IPS DF 6.9 (cell line): Measurements from ENCODE around the gene IGFBP3.

Source experiments
- DNase-seq: peaks from one replicate; pipeline ENCODE4 v3.0.0-alpha.2; 2013; ENCODE audit warnings: low read depth, low spot score
- H3K27ac ChIP-seq: one replicate; pipeline ENCODE4 v1.5.1; 2013; ENCODE audit warnings: low read length, control low read depth
- H3K27me3 ChIP-seq: 2 replicates; pipeline ENCODE4 v1.6.1; 2013; ENCODE audit warnings: mild to moderate bottlenecking, low read length; ENCODE audit not compliant: control insufficient read depth, insufficient read depth
- H3K36me3 ChIP-seq: 2 replicates; pipeline ENCODE4 v1.6.1; 2013; ENCODE audit warnings: low read length; ENCODE audit not compliant: control insufficient read depth, insufficient read depth
- H3K4me1 ChIP-seq: 2 replicates; pipeline ENCODE4 v1.6.1; 2013; ENCODE audit warnings: low read length; ENCODE audit not compliant: control insufficient read depth, insufficient read depth
- H3K4me3 ChIP-seq: 2 replicates; pipeline ENCODE4 v1.5.1; 2013; ENCODE audit warnings: mild to moderate bottlenecking, low read length
- H3K9me3 ChIP-seq: 2 replicates; pipeline ENCODE4 v1.6.1; 2013; ENCODE audit warnings: low read length, inconsistent platforms; ENCODE audit not compliant: control insufficient read depth, insufficient read depth
- WGBS: extraction: QIAGEN DNeasy Blood & Tissue Kit; methylation state at CpG from one replicate; pipeline ENCODE4 v1.1.7; 2013; ENCODE audit warnings: mixed read lengths, missing lambda C conversion rate; ENCODE audit not compliant: insufficient read length, insufficient coverage; 5-methylcytosine and 5-hydroxymethylcytosine counted together

The IGFBP3 gene

DNA sequence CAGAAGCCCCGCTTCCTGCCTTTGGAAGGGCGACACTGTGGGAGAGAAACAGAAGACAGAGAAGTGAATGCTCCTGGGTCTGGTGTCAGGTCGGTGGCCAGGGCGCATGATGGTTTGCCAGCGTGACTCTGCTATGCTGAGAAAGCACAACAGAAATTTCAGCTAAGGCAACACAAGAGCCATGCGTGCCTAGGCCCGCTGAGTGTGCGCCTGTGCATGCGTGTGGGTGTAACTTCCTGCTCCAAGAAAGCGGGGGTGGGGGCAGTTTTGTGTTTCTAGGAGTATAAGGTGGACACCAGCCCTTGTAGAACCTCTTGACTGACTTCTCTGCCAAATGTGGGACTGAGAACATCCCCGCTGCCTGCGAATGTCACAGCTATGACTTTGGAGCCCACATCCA, 6.2 kb downstream of the IGFBP3 start:
- no peaks in the 10 kb centered on the region; the same call in 1 of the 2 replicates for H3K4me1 ChIP-seq
- no peak overlapping the region for H3K4me3 ChIP-seq
- H3K27me3 ChIP-seq, result peaks cover 17% of the 10 kb centered on the region
- H3K9me3 ChIP-seq, result no peaks in the 10 kb centered on the region
- no peak overlapping the region for H3K27ac ChIP-seq
- DNase-seq, result no peak
- no peaks in the 10 kb centered on the region for H3K36me3 ChIP-seq
- WGBS, result no CpG with 5 or more reads among the region's 12 CpGs

DNA sequence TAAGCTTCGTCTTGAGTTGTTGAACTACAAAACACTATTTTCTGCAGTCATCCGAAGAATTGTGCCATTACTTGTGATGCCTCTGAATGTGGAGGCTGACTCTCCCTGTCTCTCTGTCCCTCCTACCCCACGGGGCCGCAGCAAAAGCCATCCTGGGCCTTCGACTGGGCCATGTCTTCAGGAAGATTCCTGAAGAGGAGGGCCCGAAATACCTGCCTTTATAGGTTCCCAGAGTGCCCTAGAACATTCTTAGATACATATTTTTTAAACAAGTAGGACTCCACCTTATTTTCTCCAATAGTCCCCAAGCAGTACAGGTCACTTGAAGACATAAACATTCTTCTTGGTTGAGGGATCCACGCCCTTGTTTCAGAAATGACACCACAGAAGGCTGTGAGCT, 8.1 kb downstream of the IGFBP3 start:
- Histone ChIP-seq H3K27me3 (peaks cover 3% of the 10 kb centered on the region; the same call in 1 of the 2 replicates), H3K9me3 (no peaks in the 10 kb centered on the region), H3K27ac (no peak overlapping the region), H3K36me3 (no peaks in the 10 kb centered on the region), H3K4me1 (no peaks in the 10 kb centered on the region), H3K4me3 (no peak overlapping the region)
- DNase-seq, result no peak
- no CpG with 5 or more reads among the region's 7 CpGs for WGBS

DNA sequence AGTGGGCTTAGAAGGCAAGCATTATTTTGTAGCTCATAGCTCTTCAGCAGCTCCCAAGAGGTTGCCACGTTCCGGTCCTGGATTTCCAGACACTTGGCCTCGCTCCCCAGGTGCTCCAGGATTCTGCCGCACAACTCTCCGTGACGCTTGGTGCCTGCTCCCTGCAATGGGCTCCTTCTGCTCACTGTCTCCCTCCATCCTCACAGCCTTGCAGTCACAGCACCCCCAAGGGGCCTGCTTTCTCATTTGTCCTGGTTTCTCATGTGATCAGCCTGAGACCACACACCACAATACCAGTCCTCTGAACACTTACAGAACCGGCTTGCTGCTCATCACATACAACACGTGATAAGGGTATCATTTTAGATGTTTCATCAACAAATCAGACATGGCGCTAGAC, 9.8 kb downstream of the IGFBP3 start:
- no peaks in the 10 kb centered on the region for H3K36me3 ChIP-seq
- H3K27me3 ChIP-seq, result no peaks in the 10 kb centered on the region
- no peaks in the 10 kb centered on the region for H3K4me1 ChIP-seq
- no peak overlapping the region for H3K27ac ChIP-seq
- no peaks in the 10 kb centered on the region for H3K9me3 ChIP-seq
- no peak for DNase-seq
- no peak overlapping the region for H3K4me3 ChIP-seq
- WGBS, result no CpG with 5 or more reads among the region's 9 CpGs

DNA sequence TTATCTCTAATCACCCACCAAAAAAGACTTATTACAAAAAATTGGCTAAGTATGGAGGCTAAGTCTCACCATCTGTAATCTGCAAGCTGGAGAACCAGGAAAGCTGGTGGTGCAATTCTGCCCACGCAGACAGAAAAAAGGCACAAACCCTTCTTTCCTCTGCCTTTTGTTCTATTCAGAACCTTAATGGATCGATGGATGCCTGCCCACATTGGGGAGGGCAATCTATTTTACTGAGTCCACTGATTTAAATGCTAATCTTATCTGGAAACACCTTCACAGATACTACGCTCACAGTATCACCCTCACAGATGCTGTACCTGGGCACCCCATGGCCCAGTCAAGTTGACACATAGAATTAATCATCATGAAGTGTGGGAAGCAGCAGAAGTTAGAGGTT, 10.2 kb downstream of the IGFBP3 start:
- no peak for DNase-seq
- no peaks in the 10 kb centered on the region for H3K4me1 ChIP-seq
- no peaks in the 10 kb centered on the region for H3K36me3 ChIP-seq
- H3K27ac ChIP-seq, result no peak overlapping the region
- WGBS, result no CpG with 5 or more reads among the region's 3 CpGs
- no peaks in the 10 kb centered on the region for H3K27me3 ChIP-seq
- H3K9me3 ChIP-seq, result no peaks in the 10 kb centered on the region
- no peak overlapping the region for H3K4me3 ChIP-seq

DNA sequence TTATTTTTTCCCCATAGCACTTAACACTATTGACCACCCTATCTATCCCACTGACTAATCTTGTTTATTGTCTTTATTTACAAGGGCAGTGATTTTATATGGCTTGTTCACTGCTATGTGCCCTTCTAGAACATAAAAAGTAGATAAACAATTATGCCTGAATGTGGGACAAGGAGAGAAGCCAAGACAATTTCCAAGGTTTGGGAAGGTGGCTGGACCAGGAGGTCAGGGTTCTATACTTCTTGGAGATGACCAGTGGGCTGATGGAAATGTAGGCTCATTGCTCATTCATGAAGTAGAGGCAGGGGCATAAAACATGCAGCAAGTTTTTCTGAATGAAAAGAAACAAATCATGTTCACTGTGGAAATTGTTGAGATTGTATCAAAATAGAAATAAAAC, 11.5 kb downstream of the IGFBP3 start:
- no peaks in the 10 kb centered on the region for H3K36me3 ChIP-seq
- no peaks in the 10 kb centered on the region for H3K4me1 ChIP-seq
- DNase-seq, result no peak
- no peak overlapping the region for H3K27ac ChIP-seq
- no peak overlapping the region for H3K4me3 ChIP-seq
- H3K27me3 ChIP-seq, result no peaks in the 10 kb centered on the region
- no peaks in the 10 kb centered on the region for H3K9me3 ChIP-seq

DNA sequence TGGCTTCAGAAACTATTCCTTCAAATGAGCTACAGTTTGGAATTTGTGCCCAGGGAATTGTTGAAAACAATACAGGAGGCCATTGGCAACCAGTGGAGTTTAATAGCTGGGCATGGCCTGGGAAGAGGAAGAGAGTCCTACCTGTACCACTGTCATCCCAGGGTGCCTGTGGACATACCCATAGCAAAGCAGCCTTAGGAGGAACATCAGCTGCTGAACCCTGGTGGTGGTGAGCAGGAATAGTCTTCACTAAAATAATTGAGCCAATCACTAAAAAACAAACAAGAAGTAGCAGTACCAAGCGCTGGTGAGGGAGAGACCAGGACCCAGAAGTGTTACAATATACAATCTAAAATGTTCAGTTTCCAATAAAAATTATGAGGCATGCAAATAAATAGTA, 18.3 kb downstream of the IGFBP3 start:
- Histone ChIP-seq H3K4me1 (no peaks in the 10 kb centered on the region), H3K4me3 (no peak overlapping the region), H3K27me3 (no peaks in the 10 kb centered on the region), H3K9me3 (no peaks in the 10 kb centered on the region), H3K27ac (no peak overlapping the region), H3K36me3 (no peaks in the 10 kb centered on the region)
- no CpG with 5 or more reads among the region's 1 CpG for WGBS
- DNase-seq, result no peak

DNA sequence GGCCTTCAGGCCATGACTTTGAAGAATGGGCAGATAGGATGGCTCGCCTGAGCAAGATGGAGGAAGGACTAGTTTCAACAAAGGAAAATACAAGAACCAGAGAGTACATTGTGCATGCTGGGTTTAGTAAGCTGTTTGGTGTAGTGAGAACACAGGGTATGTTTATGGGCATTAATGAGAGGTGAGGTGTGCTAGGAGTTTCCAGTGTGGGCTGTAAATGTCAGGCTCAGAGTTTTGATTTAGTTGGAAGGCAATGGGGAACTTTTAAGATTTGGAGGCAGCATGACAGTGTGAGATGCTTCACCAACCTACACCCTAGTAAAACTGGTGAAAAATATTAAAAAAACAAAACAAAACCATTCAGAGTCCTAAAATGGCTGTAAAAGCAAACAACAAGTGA, 19.5 kb downstream of the IGFBP3 start:
- Histone ChIP-seq H3K4me1 (no peaks in the 10 kb centered on the region), H3K27me3 (no peaks in the 10 kb centered on the region), H3K9me3 (no peaks in the 10 kb centered on the region), H3K27ac (no peak overlapping the region), H3K36me3 (no peaks in the 10 kb centered on the region), H3K4me3 (no peak overlapping the region)
- no peak for DNase-seq
- WGBS, result no CpG with 5 or more reads among the region's 1 CpG

DNA sequence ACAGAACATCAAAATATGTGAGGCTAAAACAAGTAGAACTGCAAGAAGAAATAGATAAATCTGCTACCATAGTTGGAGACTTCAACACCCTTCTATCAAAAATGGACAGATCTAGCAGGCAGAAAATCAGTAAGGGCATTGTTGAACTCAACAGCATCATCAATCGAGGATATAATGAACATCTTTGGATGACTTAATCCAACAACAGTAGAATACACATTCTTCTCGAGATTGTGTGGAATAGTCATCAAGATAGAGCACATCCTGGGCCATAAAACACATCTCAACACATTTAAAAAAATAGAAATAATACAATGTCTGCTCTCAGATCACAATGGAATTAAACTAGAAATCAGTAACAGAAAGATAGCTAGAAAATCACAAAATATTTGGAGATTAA, 22.9 kb downstream of the IGFBP3 start:
- Histone ChIP-seq H3K4me3 (no peak overlapping the region), H3K27ac (no peak overlapping the region), H3K9me3 (no peaks in the 10 kb centered on the region), H3K36me3 (no peaks in the 10 kb centered on the region), H3K4me1 (no peaks in the 10 kb centered on the region), H3K27me3 (no peaks in the 10 kb centered on the region)
- no CpG with 5 or more reads among the region's 2 CpGs for WGBS
- DNase-seq, result no peak

DNA sequence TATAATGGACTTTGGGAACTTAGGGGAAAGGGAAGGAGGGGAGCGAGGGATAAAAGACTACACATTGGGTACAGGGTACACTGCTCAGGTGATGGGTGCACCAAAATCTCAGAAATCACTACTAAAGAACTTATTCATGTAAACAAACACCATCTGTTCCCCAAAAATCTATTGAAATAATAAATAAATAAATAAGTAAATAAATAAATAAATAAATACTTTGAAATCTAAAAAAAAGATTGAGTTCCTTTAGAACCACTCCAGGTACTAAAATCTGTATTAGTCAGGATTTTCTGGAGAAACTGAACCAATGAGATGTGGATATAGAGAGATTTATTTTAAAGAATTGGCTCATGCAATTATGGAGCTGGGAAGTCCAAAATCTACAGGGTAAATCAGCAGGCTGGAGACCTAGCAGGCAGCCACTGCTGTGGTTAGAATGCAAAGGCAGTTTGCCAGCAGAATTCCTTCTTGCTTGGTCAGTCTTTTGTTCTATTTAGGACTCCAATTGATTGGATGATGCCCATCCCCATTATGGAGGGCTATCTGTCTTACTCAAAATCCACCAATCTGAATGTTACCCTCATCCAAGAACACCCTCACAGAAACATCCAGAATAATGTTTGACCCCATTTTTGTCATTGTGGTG, 23.9 kb downstream of the IGFBP3 start:
- H3K36me3 ChIP-seq, result no peaks in the 10 kb centered on the region
- H3K4me3 ChIP-seq, result no peak overlapping the region
- H3K27ac ChIP-seq, result no peak overlapping the region
- no peak for DNase-seq
- no peaks in the 10 kb centered on the region for H3K9me3 ChIP-seq
- no peaks in the 10 kb centered on the region for H3K27me3 ChIP-seq
- no CpG with 5 or more reads among the region's 1 CpG for WGBS
- H3K4me1 ChIP-seq, result no peaks in the 10 kb centered on the region

DNA sequence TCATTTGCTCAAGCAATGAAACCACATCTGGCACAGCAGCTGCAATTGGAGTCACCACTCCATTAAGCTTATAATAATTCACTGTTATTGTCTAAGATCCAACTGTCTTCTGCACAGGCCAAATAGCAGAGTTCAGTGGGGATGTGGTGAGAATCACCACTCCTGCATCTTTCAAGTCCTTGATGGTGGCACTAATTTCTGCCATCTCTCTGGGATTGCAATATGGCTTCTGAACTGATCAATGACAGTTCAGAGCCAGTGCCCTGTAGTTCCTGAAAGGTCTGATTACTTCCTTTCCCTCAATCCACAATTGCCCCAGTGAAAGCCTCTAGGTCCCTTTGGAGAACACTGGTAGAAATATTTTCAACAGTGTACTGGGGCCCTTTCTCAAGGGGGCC, 26.4 kb downstream of the IGFBP3 start:
- no peak overlapping the region for H3K27ac ChIP-seq
- peaks cover 8% of the 10 kb centered on the region; the same call in 1 of the 2 replicates for H3K27me3 ChIP-seq
- H3K36me3 ChIP-seq, result no peaks in the 10 kb centered on the region
- no peaks in the 10 kb centered on the region for H3K9me3 ChIP-seq
- DNase-seq, result no peak
- no peaks in the 10 kb centered on the region for H3K4me1 ChIP-seq
- H3K4me3 ChIP-seq, result no peak overlapping the region

DNA sequence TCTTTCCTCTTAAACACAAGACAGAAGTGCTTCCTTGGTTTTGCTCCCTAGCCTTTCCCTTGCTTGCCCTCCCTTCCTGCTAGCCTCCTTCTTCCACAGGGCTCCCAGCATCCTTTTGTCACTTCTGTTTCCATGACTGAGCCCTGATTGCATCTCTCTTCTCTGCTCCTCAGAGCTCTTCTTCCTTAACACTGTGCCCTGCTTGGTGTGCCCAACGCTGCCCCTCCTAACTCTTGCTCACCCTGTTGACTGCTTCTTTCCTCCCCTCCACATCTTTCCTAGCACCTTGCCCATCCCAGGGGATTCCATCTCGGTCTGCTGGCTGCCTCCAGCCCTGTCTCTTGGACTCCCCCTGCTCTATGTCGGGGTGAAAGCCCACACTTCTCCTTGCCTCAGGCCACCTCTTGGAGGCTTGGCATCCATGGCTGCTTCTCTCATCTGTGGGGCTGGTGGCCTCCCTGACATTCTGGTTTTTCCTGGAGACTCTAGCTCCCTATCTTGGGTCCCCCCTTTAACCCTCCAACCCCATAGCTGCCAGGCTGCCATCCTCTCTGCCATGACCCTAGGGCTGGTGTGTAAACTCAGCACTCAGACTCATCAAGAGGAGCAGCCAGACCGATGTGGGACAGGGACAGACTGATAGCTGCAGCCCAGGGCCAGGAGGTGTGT, 26.9 kb downstream of the IGFBP3 start:
- Histone ChIP-seq H3K4me3 (no peak overlapping the region), H3K36me3 (no peaks in the 10 kb centered on the region), H3K27me3 (peaks cover 12% of the 10 kb centered on the region; the same call in 1 of the 2 replicates), H3K4me1 (0 out of 2 replicates have a peak, but pooled peaks cover 1% of the 10 kb centered on the region), H3K9me3 (no peaks in the 10 kb centered on the region), H3K27ac (no peak overlapping the region)
- WGBS, result no CpG with 5 or more reads among the region's 4 CpGs
- no peak for DNase-seq
